GM19043 (cell line): Measurements from ENCODE around the gene IFNGR1.
"Not testable (repeated sequence)": the region's sequence is repeated elsewhere in the genome, so short reads cannot be mapped to it uniquely, and the experiment has no call there.

Source experiments
- ATAC-seq: cut with Tn5 transposase; IDR thresholded peaks from one replicate; pipeline ENCODE4 v1.9.1; 2021; ENCODE audit warnings: low read depth; ENCODE audit not compliant: unreplicated experiment

IFNGR1 gene

DNA sequence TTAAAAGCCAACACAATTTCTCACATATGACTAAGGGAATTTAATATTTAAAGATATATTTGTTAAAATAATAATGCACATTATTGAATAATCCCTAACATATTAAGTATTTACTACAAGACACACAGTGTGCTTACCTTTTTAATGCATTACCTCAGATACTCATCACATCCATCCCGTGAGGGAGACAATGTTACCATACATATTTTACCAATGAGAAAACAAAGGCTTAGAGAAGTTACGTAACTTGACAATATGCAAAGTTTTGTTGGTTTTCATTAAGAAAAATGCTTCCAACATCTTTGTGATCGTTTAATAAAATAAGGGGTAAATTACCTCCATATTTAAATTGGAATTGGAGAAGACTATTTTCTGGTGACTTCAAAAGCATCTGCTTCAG, 4.3 kb downstream of the IFNGR1 start:
- ATAC-seq = no peak

DNA sequence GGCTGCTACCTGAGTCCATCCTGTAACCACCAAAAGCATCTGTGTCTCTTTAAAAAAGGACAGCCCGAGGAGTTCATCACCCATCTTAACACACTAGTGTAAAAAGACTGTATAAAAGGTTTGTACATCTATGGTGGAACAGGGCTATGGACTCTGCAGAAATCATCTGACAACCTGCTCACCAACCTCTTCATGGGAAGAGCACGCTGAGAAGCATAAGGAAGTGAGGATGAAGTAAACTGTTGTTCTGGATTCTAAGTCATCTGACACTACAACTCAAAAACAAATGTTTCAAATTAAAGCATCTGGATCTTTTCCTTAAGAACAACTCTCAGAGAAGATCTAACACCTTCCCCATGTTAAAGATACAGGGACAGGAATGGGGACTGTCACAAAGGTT, 5.4 kb downstream of the IFNGR1 start:
- ATAC-seq = no peak

DNA sequence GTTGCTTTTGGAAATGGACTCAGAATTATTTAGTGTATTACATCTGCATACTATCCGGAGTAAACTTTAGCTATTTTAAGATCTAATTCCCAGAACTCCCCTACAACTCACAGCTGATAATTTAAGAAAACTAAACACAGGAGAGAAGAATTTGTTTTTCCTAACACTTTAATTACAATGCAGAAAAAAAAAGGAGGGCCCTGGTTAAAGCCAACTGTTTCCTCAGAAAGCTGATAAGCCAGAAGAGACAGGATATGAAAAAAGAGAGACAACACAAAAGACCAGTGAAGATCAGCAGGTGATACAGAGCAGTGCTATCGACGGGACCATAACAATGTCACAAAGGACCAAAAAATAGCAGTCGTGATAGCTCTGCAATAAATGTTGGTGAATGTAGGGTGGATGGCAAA, 5.8 kb downstream of the IFNGR1 start:
- no peak for ATAC-seq

DNA sequence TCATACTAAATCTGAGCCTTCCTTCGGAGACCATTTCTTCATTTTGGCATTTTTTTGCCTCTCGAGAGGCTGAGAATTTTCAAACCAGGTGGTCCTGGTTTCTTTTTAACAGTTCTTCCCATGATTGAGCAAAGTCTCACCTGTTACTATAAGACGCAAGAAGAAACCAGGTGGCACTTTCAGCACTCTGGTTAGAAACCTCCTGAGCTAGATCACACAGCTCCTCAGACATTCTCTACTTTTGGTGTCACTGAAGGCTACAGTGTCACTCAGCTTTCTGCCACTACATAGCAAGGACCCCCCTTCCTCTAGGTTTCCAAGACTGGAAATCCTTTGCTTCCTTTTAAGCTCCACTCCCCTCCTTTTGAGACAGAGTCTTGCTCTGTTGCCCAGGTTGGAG, 7.3 kb downstream of the IFNGR1 start:
- ATAC-seq = no peak

DNA sequence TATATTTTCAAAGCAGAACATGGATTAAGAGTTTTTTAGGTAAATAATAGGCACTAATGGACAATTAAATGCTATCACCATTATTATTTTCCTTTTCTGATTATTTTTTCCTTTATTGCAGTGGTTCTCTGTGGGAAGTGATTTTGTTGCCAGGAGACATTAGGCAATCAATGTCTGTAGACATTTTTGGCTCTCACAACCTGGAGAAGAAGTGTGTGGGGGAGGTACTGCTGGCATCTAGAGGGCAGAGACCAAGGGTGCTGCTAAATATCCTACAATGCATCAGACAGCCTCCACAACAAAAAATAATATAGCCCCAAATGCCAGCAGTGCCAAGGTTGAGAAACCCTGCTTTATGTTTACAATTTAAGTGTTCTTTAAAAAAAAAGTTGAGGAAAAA, 8.3 kb downstream of the IFNGR1 start:
- no peak for ATAC-seq

DNA sequence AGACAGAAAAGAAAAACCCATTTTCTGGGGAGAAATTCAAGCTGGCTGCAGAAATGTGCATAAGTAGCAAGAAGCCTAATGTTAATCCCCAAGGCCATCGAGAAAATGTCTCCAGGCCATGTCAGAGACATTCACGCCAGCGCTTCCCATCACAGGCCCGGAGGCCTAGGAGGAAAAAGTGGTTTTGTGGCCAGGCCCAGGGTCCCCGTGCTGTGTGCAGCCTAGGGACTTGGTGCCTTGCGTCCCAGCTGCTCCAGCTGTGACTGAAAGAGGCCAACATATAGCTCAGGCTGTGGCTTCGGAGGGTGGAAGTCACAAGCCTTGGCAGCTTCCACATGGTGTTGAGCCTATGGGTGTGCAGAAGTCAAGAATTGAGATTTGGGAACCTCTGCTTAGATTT, 10.9 kb downstream of the IFNGR1 start:
- ATAC-seq = no peak

DNA sequence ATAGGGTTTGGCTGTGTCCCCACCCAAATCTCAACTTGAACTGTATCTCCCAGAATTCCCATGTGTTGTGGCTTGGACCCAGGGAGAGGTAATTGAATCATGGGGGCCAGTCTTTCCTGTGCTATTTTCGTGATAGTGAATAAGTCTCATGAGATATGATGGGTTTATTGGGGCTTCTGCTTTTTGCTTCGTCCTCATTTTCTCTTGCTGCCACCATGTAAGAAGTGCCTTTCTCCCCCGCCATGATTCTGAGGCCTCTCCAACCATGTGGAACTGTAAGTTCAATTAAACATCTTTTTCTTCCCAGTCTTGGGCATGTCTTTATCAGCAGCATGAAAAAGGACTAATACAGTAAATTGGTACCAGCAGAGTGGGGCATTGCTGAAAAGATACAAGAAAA, 11.7 kb downstream of the IFNGR1 start:
- not testable (repeated sequence) for ATAC-seq

DNA sequence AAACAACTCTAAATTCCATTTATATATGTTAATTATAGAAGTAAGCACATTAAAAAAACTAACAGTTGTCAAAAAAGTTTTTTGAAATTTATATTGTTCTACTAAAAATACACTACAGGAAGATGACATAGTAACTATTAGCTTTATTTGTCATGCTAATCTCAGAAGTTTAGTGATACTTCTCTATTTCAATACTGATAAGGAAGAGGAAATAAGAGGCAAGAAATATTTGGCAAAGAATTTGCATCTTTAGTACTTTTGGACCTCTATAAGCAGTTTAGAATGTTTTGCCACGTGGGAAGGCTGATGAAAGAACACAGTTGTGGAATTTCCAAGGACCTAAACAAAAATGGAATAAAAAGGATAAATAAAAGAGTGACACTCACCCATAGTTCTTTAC, 12.6 kb downstream of the IFNGR1 start:
- no peak for ATAC-seq

DNA sequence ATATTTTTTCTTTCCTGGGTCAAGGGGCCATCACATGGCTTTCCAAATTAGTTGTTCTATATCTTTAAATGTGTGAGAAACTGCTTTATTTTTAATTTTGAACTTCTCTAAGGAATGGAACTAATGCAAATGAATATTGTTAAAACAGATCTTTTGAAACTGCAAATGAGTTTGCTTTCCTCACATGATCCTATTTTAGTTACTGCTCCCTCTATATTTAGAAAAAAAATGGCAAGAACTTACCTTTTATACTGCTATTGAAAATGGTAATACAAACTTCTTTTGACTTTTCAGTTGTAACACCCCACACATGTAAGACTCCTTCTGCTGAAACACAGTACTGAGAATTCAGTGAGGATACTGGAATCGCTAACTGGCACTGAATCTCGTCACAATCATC, 15.9 kb downstream of the IFNGR1 start:
- ATAC-seq = no peak

DNA sequence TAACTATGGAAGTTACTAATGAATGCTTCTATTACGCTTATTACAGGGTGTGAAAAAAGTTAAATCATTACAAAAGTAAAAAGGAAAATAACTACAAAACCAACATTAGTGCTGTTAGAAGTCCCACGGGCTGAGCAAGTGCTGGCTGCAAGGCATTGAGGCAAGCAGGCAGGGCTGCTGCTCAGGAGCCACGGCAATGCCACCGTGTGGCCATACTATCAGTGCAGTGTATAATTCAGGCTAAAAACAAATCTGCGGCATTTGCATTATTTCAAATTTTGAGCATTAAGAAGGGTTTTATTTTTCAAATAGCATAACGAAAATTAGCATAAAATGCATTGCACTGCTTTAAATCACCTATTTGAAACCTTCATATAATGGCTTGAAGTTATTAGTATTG, 17.1 kb downstream of the IFNGR1 start:
- ATAC-seq = no peak

DNA sequence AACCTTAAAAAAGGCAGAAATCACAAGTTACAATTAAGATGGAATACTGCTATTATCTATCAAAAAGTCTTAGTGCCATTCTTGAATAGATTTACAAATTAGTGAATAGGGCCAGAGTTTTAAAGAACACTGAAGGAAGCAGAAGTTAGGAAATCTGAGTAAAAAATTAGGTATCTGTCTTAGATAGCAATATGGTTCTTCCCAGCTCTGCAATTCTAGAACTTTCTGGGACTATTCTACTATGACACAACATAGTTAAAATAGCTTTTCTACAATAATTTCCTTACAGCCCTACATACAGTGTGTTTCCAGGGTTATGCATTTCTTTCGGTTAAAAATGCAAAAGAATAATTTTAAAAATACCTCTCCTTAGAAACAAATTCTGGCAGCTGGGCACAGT, 18.2 kb downstream of the IFNGR1 start:
- ATAC-seq = no peak

DNA sequence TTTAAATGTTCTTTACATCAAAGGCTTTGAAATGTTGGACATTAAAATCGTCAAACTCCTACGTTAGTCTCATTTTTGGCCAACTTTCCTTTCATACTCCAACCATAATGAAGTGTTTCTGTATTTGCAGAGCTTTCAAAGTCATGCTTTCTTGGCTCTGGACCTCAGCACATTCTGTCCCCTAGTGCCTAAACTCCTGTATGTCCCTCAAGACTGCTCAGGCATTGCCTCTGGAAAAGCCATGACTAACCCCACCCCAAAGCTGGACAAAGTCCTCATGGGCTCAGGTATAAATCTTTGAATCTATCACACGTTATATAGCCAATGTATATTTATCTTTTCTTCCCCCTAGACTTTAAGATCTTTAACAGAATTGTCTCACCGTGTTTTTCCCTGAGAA, 18.9 kb downstream of the IFNGR1 start:
- ATAC-seq = no peak

DNA sequence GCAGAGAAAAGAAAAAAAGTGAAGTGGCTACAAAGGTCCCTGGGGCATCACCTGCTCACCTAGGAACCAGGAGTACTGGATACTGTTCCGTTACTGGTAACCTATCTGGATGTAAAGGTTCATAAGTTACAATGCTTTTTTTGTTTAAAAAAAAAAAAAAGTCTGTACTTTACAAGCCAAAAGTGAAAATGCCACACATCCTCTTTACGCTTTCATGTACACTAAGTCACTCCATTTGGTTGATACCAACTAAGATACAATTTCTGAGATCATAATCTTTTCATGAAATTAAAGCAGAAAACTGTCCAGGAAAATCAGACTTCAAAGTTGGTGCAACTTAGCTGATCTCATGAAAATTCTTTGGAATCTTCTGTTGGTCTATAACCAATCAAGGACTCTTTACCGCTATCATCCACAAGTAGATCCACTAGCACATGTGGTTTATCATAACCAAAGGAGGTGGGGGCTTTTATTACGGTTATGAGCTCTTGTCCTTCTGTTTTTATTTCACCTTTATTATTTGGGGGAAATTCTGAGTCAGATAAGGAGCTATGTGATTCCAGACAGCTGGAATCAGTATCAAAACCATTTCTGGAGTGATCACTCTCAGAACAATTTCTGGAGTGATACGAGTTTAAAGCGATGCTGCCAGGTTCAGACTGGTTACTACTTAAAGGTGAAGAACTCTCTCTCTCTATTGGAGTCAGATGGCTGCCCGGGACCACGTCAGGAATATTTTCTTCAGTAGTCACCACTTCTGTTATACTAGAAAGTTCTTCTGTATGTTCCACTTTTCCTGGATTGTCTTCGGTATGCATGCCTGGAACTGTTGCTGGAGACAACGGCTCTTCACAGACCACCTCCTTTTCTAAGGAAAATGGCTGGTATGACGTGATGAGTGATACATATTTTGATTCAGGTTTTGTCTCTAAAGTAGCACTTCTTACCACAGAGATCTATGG, 21.2 kb downstream of the IFNGR1 start:
- ATAC-seq = no peak

DNA sequence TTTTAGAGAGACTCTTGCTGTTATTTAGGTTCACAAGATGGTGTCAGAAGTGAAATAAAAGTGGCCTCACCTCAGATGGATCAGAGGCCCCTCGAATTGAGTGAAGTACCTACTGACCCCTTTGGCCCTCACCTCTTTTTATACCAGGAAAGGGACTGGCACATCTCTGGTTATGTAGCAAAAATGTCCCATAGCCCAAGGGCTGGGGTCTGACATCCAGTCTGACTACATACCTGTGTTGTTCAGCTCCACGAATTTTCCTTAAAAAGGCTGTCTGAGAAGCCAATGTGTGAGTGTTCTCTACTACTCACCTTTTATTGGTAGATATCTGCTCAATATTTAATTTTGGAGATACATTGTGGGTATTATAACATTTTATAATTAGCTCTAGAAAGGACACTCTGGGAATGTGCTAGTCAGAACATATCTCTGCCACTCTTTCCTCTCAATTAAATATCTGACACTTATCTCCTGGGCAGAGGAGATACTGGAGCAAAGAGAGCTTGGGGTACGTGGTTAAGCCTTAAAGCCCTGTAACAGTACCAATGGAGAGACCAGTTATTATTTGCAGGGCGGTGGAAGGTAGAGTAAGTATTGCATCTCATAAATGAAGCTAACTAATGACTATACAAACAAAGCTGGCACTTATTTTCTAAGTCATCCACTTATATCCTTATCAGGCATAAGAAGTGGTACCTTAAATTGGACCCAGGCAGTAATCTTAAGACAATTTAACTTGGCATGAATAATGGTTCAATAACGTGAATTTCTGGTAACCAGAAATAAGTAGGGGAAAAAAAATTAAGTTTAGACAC, 25.7 kb downstream of the IFNGR1 start:
- ATAC-seq = no peak

DNA sequence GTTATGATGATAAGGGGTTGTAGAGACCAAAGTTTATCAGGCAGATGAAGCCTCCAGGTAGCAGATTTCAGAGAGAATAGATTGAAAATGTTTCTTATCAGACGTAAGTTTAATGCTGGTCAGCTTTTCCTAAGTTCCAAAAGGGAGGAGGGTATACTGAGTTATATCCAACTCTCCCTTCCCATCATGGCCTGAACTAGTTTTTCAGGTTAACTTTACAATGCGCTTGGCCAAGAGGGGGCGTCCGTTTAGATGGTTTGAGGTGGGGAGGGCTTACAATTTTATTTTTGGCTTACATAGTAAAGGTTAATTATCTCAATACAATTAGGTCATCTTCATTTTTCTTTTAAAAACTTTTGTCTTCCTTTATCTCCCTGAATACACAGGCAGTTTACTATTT, 26.4 kb downstream of the IFNGR1 start:
- ATAC-seq = no peak

DNA sequence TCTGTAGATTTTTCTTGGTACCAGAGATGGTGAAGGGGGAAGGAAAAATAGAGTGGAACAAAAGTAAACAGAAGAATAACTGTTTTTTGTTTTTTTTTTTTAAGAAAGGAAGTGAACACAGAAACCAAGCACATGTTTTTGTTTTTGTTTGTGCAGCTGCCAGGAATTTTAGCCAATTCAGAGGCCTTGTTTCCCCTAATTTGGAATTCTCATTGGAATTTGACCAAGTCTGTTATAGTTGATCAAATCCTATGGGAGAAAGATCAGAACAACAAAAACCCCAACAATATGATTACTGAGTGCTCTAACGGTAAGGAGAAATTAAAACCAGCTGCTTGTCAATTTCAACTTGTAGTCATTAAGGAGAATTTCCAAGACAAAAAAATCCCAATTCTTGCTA, 27.5 kb downstream of the IFNGR1 start:
- no peak for ATAC-seq

DNA sequence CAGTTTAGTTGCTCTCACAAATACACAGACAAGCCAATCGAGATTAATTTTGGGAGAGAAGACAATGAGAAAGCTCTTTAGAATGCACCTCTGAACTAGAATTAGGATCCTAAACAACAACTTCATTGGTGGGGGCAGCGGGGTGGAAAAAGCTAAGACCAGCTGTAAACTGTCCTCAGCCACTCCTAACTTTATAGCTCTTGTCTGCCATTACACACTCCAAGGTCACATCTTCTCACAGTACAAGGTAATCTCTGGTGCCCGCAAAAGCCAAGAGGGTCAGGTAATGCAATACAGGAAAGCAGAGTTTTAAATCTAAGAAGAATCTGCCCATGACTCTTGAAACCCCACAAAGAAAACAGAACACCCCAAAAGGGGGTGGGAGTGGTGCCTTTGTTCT, 27.9 kb downstream of the IFNGR1 start:
- no peak for ATAC-seq

DNA sequence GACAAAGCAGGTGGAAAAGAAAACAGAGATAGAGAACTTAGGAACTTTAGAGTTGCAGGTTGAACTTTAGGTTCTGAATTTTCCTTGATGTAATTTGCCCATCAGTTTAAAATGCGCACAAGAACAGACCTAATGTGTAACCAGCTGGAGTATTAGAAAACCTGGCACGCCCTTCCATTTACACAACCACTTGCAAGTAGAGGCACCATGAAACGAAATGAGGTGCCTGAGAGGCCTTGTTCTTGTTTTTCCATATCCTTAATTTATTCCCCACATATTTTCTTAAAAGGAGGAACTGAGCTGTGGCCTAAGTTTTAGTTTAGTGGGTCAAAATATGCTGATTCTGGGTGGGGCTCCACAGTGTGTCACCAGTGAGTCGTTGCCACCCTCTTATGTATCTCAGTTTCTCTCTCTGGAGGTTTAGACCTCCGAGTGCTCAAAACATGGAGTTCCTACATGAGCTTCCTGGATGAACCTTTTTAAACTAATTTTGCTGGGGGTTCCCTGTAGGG, 28.5 kb downstream of the IFNGR1 start:
- no peak for ATAC-seq

DNA sequence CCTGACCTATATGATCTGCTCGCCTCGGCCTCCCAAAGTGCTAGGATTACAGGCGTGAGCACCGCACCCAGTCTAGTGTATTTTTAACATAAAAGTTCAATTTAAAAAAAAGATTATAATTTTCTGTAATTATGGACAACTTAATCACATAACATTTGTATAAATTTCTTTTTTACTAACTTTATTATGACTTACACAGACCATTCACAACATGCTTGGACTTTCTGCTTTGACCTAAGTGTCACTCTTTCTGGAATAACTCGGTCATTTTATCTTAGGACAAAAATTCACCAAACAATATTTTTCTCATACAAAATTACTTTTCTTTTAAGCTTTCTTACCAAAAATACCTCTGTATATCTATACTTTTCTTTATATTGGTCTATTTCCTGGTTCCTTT, 30.3 kb downstream of the IFNGR1 start:
- no peak for ATAC-seq

DNA sequence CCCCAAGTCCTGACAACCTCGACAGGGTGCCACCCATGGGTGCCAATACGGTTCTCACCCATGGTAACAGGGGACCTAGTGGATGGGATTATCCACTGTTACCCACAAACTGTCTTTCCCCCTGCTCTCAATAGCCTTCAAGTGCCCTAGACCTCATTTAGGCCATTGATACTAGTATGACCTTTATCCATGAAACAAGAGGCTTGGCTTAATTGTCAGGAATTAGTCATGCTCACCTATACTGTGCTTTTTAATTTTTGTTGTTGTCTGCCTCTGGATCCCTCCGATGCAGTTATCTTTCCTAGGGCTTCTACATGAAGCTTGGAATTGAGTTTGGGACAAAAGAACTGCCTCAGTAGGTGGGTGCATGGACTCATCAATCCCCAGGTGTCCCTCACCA, 33.9 kb downstream of the IFNGR1 start:
- ATAC-seq = no peak

DNA sequence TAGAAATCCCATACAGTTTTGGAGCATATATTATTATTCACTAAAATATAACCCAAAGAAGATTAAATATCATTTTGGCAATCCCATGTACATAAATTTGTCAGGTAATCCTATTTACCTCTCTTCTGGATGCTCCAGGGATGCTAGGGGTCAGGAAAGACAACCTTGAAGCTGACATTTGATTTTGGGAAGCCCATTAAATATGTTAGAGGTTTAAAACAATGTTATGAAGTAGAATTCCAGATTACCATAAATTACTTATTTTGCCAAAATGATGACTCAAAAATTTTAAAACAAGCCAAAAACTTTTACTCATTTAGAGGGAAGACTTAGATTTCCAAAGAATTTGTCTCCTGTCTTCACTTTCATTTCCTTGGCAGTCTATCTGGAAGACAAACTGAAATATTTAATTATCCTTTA, 36.5 kb downstream of the IFNGR1 start:
- no peak for ATAC-seq
